Urothelium cell line (cell line): Measurements from ENCODE around the gene BSX.
A peak's percentile ranks its signal among the peaks of the same experiment; 100 is the strongest.

Source experiments
- DNase-seq: peaks from one replicate; pipeline ENCODE4 v3.0.0; 2011; ENCODE audit warnings: low spot score, mixed read lengths
- FAIRE-seq: peaks from 2 replicates; lab custom pipeline; 2011; peaks lifted over from hg19 to GRCh38; lab: Jason Lieb, UNC

BSX gene

DNA sequence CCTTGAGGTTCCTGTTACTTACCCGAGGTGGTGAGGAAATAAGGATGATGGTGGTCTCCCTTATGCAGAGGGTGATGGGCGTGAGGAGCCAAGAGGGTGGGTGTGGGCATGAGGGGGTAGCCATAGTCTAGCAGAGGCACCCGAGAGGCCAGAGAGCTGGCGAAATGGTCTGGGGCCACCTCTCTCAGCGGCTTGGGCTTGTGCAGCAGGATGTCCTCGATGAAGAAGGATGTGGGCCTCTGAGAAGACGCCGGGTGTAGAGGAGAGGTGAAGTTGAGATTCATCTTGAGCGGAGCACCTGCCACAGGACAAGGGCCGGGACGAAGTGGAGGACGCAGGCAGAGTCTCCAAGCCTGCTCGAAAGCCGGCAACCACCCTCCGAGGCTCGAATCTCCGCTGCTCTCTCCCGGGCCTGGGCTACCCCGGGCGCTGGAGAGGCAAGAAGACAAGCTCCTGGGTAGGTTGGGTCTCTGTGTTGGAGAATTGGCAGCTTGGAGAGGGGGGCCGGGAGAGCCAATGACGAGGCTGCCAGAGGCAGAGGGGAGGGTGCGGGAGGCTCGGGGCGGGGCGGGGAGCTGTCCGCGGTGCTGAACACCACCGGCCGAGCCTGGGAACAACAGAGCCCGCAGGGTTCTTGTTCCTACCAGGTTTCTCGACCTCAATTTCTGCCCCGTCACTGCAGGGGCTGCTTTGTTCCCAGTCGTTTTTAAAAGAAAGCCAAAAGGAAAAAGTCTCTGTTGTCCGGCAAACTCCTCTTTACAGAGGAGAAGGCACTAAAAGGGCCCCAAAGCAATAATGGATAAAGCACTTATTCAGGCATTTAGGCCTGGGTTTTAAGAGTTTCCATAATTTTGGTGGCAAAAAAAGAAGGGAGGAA is at the start of gene BSX:
TSS of gene BSX (minus strand) at position 447 of the 877 bp plus-strand sequence. CDS start at position 284, 163 bp downstream.
- DNase-seq: peak; percentile 75
- FAIRE-seq: no peak

GRCh38 chr11:123030517-123030916 is 48.9 kb upstream of the BSX start:
- FAIRE-seq (no peak), DNase-seq (no peak)

- DNase-seq: peak; percentile 56
- FAIRE-seq: no peak
Measured at GRCh38 chr11:123020968-123021367, 39.3 kb upstream of the BSX start.

GRCh38 chr11:123018702-123019101 is 37.1 kb upstream of the BSX start:
- DNase-seq (no peak), FAIRE-seq (no peak)

DNA sequence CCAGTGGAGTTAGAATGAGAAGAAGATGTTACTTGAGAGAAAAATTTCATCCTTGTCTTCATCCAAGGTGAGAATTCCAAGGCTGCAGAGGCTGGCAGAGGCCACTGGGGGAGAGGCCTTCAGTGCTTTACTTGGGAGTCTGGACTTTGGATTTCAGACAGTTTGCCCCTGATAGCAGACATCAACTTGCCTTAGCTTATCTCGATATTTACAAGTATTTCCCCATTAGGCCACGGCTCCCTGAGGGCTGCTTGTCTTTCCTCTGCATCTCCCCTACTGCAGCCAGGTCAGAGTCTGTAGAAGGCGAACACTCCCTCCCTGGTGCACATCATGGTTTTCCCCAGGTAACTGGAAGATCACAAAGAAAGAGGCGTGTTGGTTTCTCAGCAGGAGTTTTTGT is 29.9 kb upstream of the BSX start:
- DNase-seq (no peak), FAIRE-seq (no peak)

DNA sequence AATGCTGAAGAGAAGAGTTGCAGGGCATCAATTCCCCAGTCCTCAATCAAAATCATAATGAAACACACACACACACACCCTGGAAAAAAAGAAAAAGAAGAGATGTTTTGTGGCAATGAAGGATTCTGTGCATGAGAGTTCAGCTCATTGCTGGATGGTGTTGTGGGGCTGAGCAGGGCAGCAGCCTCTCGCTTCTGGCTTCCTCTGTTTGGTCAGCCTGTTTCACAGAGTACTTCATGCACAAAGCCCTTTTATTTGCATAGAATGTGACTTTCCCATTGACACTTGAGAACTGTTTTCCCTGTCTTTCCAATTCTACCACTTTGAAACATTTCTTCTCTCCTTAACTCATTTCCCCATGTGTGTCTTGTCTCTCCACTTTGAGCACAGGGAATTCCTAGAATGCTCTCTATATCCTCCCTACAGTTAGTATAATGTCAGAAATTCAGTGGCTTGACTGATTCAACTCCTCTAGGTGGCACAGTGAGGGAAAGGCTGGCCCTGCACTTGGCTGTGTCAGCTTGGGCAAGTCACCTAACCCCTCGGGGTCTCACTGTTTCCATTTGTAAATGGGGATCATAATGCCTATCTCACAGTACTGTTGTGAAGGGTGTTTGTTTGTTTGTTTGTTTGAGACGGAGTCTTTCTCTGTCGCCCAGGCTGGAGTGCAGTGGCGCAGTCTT is 25.4 kb upstream of the BSX start:
- DNase-seq: no peak
- FAIRE-seq: no peak

DNA sequence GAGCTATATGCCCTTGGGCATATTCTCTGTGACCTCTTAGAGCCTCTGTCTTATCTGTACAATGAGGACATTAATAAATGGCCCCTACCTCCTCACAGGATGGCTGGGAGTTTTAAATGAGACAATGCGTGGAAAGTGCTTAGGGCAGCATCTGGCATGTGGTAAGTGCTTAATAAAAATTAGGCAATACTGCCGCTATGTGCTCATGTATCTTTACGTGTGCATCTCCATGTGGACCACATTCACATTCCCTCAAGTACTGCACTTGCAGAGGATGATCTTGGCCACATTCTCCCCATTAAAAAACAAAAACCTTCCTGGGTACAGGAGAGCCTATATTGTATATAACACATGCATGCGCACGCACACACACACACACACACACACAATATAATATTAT is 19.1 kb upstream of the BSX start:
- DNase-seq (no peak), FAIRE-seq (no peak)

DNA sequence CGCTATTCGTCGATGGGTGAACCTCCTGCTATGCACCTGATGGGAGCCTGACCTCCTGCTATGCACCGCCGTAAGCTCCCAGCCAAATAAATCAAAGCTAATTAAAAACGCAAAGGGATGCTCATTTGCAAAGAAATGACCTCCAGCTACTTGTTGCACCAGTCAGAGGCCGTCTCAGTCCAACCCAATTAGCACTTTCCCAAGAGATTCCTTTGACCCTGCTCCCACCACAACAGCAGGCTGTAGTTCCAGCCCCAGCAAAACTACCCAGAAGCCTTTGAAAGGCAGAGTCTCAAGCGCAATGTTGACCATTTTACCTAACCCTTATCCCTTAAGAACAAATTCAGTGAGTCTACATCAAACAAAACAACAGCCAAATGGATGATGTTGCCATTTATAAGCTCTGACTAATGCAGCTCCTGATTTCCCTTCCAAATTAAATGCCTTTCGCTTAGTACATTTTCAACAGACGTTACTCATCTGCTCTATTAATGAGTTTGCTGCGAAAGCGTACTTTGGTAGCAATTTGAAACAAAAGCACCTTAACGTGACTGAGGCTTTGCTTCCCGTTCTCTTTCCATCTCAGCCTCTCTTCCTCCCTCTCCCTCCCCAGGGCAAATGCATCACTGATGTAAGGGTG is 17.2 kb upstream of the BSX start:
- FAIRE-seq (no peak), DNase-seq (no peak)

GRCh38 chr11:122995526-122995925 is 13.9 kb upstream of the BSX start:
- DNase-seq (no peak), FAIRE-seq (no peak)

- peak; percentile 43 for DNase-seq
Measured at GRCh38 chr11:122984186-122985011, 2.8 kb upstream of the BSX start.

DNA sequence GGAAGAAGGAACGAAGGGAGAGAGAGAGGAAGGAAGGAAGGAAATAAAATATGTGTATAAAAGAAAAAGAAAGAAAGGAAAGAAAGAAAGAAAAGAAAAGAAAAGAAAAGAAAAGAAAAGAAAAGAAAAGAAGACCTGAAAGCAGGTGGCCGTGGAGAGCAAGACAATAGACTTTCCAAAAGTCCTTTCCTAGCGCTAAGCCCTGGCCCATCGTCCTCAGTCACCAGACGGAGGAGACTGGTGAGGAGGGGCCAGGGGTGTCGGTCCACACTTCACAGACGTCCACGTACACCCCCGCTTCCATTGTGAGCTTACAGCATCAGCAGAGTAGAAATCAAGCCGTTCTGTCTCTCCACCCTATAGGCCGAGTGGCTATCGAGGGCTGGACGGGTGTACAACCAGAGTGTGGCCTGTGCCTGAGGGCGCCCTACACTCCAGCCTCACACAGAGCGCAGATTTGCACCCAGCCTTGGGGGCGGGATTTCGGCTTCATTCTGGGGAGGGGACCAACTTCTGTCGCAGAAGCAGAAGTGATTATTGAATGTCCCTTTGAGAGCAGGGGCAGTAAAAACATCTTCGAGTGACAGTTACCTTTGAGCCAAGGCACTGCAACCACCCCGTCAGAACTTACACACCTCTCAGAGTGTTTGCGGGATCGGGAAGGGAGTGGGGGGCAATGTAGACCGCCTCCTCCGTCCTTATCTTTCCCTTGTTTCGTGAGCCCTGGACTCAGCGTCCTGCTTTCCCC is 2.0 kb upstream of the BSX start:
- FAIRE-seq: no peak
- no peak for DNase-seq

More at GRCh38 chr11:122984186-122985011, 2.8 kb upstream of the BSX start:
- no peak for FAIRE-seq

- FAIRE-seq (no peak), DNase-seq (no peak)
Measured at GRCh38 chr11:122979815-122980595, 1.6 kb downstream of the BSX start.

DNA sequence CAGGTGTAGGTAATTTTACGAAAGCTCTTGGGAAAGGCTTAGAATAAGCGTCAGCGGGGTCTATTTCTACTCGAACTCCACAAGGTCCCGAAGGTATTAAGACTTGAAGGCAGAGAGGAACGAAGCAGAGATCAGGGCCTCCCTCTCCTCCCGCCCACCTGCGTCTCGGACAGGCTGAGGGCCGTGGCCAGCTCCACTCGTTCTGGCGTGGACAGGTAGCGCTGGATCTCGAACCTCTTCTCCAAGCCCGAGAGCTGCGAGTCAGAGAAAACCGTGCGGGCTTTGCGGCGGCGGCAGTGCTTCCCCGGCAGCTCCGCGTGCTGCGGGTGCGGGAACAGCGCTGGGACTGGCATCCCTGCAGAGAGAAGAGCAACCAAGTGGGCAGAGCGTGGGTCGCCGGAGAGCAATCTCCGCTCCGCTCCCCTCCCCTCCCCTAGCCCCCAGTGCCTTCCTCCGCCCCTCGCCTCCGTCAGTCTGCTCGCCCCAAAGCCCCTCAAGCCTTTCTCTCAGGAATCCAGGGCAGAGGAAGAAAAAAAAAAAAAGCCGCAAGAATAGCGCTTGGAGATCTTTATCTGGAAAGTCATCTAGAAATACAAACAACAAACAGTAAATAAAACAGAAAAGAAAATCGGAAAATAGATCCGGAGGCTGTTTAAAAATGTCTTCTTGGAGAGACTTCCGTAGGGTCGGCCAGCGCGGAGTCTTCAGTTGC is 2.4 kb downstream of the BSX start:
- DNase-seq: no peak
- FAIRE-seq: no peak

- FAIRE-seq: no peak
Measured at GRCh38 chr11:122978299-122978620, 3.4 kb downstream of the BSX start.

GRCh38 chr11:122977470-122978298 is 4.0 kb downstream of the BSX start:
- FAIRE-seq (no peak), DNase-seq (no peak)

More at GRCh38 chr11:122978299-122978620, 3.4 kb downstream of the BSX start:
- DNase-seq: no peak

GRCh38 chr11:122976734-122977469 is 4.7 kb downstream of the BSX start:
- no peak for FAIRE-seq
- peak; percentile 31 for DNase-seq

- FAIRE-seq: no peak
- DNase-seq: no peak
Measured at GRCh38 chr11:122976061-122976733, 5.4 kb downstream of the BSX start.
